ENCODE measurements around the gene ZBTB7C. TPM values are rescaled to one million over a fixed set of nuclear protein-coding genes. Genes with fewer than 3 reads are reported as not detected.

The ZBTB7C gene
- total and polyA plus RNA-seq, 2 of the 4 experiments (the other 2 are of a cell fraction), result not detected

DNA sequence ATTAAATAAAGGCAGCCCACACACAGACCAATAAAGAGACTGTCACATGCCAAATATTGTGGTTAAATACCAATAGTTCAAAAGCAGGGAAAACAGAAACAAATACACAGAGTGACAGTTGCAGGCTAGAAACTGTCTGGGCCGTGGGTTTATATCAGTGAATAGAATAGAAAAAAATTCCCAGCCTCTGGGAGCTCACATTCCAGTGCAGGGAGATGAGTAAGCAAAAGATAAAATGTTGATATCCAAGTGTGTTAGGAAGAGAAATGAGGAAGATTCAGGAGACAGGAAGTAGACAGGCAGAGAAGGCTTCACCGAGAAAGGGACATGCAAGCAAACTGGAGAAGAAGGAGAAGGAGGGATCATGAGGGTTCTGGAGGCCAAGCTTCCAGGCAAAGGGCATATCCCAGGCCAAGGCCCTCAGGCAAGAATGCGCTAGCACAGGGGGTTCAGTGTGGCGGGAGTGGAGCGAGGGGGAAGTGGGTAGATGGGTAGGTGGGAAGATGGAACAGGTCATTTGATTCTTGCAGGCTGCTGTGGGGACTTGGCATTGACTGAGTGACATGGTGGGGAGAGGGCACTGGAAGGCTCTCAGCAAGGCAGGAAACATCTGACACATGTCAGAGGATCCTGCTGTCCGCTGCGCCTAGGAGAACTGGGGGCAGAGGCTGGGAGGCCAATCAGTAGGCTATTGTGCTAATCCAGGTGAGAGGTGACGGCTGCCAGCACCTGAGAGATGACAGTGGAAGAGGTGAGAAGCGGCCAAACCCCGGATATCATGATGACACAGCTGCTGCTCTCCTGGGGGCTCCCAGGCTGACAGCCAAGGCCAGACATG lies 89.2 kb downstream of the ZBTB7C start:
- H3K4me2 ChIP-seq (ENCODE audit: low read depth, low read length), result no peak overlapping the region
- H4K8ac ChIP-seq (ENCODE audit: low read depth in 2 of 2, low read length in 2 of 2), result no peak overlapping the region
- no peaks in the 10 kb centered on the region for H3K9me1 ChIP-seq (ENCODE audit: insufficient read depth, low read length)
- no peaks in the 10 kb centered on the region for H4K20me1 ChIP-seq (ENCODE audit: insufficient read depth, low read length)
- no peak overlapping the region for H2BK20ac ChIP-seq (ENCODE audit: low read depth, low read length)
- dilution Hi-C loops (cut with HindIII; ENCODE audit: low sequenced_read_pairs, unreplicated experiment) (no loop called here), in situ Hi-C loops (cut with MboI; ENCODE audit: low sequenced_read_pairs) (no loop called here), intact Hi-C loops (cut with micrococcal nuclease) (no loop called here)
- DNase-seq, result peak; percentile 35
- H3K36me3 ChIP-seq (ENCODE audit: control insufficient read depth, insufficient read depth, low read length), result no peaks in the 10 kb centered on the region
- no peaks in the 10 kb centered on the region for H3K9me3 ChIP-seq (ENCODE audit: control insufficient read depth, insufficient read depth, low read length)
- H3K4me1 ChIP-seq (ENCODE audit: control insufficient read depth, insufficient read depth, low read length), result no peaks in the 10 kb centered on the region
- H3K9ac ChIP-seq (ENCODE audit: low read depth, low read length), result no peak overlapping the region
- H2BK5ac ChIP-seq (ENCODE audit: low read depth, low read length, poor library complexity, severe bottlenecking), result no peak overlapping the region
- BruUV-seq (replicated peaks), result no TSS peak
- no peak overlapping the region for H3K23ac ChIP-seq (ENCODE audit: low read depth, low read length)
- 70% methylated on average over 6 of the region's 10 CpGs; no CpG with 5 or more reads in 1 of the 2 experiments for WGBS, 2 experiments (ENCODE audit: extremely low coverage in 2 of 2, insufficient read length in 1 of 2)
- H3K56ac ChIP-seq (ENCODE audit: extremely low read depth, insufficient read depth, low read length), result no peak overlapping the region
- POLR2A ChIA-PET (ENCODE audit: unreplicated experiment), result no interaction called here
- H3K14ac ChIP-seq (replicated peaks; ENCODE audit: low read depth, low read length), result no peak overlapping the region
- CTCF ChIA-PET, result no interaction called here
- H3K27ac ChIP-seq (ENCODE audit: insufficient read depth, low read length), result no peak overlapping the region
- no peak overlapping the region for H4K5ac ChIP-seq (ENCODE audit: low read depth, low read length)
- no peaks in the 10 kb centered on the region for H3K79me1 ChIP-seq (ENCODE audit: low read depth in 1 of 2, low read length in 2 of 2)
- peaks cover 10% of the 10 kb centered on the region for H3K27me3 ChIP-seq (ENCODE audit: control insufficient read depth, insufficient read depth, low read length)
- H3K4me3 ChIP-seq (ENCODE audit: insufficient read depth, low read depth, low read length), result no peak overlapping the region
- no peak overlapping the region for H2BK120ac ChIP-seq (ENCODE audit: low read depth, low read length)
- peak; percentile 90 for ATAC-seq (ENCODE audit: low read depth)
- H2AK9ac ChIP-seq (replicated peaks; ENCODE audit: low read depth, low read length, poor library complexity), result peak overlapping the region; percentile 76
- no peak overlapping the region for H3K4ac ChIP-seq (ENCODE audit: low read depth, low read length)
- no peak overlapping the region for H3K18ac ChIP-seq (ENCODE audit: low read depth, low read length)
- no peak overlapping the region for H2AK5ac ChIP-seq (ENCODE audit: low read depth, low read length)
- H4K91ac ChIP-seq (ENCODE audit: insufficient read depth, low read depth, low read length), result no peak overlapping the region; the same call in 1 of the 2 replicates
- H2BK15ac ChIP-seq (ENCODE audit: low read depth, low read length), result no peak overlapping the region
- peak overlapping the region; percentile 48 for H2AFZ ChIP-seq (replicated peaks; ENCODE audit: low read length, poor library complexity)
- TF ChIP-seq NFE2L2 (IDR thresholded peaks at IDR 0.05; ENCODE audit: low read depth, low read length) (peak; percentile 40; the same call in 1 of the 2 replicates), FOS (IDR thresholded peaks at IDR 0.05; ENCODE audit: low read depth, low read length) (no peak), SMC3 (IDR thresholded peaks at IDR 0.05; ENCODE audit: low read depth, low read length) (no peak), RCOR1 (IDR thresholded peaks at IDR 0.05; ENCODE audit: insufficient replicate concordance, low read length) (no peak)
